Astrocyte of the cerebellum (primary cell): ENCODE results near the gene DACH1.

ENCODE experiments used
- DNase-seq: peaks from one replicate; pipeline ENCODE4 v3.0.0-alpha.2; 2011; ENCODE audit warnings: low read depth
- H3K4me3 ChIP-seq: 2 replicates; pipeline ENCODE4 v1.5.1; 2011; ENCODE audit warnings: mild to moderate bottlenecking, low read depth, low read length, moderate library complexity
- in situ Hi-C: cut with HindIII; loops from 2 replicates; pipeline ENCODE4 v1.10.0; 2017; ENCODE audit warnings: low sequenced_read_pairs
- TF ChIP-seq, protein P1 (sequence below): IDR thresholded peaks from 2 replicates; pipeline ENCODE4 v1.5.1; 2012; ENCODE audit warnings: low read length, low read depth, moderate library complexity, mild to moderate bottlenecking; ENCODE audit errors: missing control alignments

DACH1 gene

DNA sequence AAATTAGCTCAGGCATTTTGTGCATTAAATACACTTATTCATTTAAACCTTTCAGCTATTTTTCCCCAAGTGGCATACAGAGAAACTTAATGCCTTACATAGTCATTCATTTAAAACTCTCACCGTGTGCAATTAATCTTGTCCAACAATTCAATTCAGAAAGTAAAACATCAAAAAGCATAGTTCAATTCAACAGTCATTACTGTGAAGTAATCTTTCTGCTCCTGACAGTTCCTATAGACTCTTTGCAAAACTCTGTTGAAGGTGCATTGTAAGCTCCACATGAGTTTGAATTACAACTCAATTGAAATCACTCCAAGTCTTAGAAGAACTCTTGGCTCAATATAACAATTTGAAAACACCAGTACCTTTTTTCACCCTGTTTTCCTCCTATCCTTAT, 228.3 kb downstream of the DACH1 start:
- TF ChIP-seq, protein P1, sequence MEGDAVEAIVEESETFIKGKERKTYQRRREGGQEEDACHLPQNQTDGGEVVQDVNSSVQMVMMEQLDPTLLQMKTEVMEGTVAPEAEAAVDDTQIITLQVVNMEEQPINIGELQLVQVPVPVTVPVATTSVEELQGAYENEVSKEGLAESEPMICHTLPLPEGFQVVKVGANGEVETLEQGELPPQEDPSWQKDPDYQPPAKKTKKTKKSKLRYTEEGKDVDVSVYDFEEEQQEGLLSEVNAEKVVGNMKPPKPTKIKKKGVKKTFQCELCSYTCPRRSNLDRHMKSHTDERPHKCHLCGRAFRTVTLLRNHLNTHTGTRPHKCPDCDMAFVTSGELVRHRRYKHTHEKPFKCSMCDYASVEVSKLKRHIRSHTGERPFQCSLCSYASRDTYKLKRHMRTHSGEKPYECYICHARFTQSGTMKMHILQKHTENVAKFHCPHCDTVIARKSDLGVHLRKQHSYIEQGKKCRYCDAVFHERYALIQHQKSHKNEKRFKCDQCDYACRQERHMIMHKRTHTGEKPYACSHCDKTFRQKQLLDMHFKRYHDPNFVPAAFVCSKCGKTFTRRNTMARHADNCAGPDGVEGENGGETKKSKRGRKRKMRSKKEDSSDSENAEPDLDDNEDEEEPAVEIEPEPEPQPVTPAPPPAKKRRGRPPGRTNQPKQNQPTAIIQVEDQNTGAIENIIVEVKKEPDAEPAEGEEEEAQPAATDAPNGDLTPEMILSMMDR = no peak
- DNase-seq = no peak
- in situ Hi-C loops = no loop called here
- no peak overlapping the region for H3K4me3 ChIP-seq

DNA sequence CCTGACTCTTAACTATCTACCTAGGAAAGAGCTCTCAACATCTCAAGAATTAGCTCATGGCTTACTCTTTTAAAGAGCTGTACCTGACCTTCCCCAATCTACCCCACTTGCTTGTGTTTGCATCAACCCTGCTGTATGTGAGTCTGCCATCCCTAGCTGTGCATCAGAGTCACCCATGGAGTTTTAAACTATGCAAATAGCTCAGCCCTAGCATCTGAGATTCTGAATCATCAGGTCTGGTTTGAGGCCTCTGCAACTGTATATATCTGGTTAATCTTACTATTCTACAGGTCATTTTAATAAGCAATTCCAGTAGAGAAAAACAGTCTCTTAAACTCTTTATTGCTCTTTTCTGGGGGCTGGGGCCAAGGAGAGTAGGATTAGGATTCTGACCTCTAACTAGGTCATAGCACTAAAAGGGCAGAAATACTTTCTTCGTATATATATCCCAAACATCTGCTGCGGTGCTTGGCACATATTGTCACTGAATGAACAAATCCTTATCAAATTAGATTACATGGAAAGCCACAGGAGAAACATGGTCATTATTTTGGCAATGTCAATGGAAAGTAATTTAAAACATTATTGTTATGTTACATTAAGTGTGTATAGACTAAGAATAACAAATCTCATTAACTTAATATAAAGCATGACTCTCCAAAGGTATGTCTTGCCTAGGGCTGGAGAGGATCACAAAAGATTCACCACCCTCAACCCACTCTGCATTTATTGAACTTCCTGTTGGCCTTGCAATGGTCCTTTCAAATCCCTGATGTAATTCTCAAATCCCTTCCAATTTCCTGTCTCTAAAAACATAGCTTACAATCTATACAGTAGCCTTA, 232.2 kb downstream of the DACH1 start:
- no peak overlapping the region for H3K4me3 ChIP-seq
- DNase-seq = no peak
- TF ChIP-seq, protein P1 = no peak
- in situ Hi-C loops = no loop called here

DNA sequence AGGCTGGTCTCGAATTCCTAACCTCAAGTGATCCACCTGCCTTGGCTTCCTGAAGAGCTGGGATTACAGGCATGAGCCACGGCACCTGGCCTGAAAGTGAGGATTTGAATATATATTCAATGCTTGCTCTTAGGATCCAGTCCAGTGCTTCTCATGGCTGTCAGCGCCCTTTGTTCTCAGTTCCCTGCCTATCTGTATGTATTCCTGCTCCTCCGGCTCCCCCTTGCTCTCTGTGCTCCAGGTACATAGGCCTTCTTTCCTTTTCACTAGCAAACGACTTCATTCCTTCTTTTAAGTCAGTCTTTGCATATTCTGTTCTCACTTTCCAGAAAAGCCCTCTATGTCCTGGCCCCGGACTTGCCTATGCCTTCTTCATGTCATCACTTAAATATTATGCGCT, 232.8 kb downstream of the DACH1 start:
- H3K4me3 ChIP-seq = no peak overlapping the region
- no peak for DNase-seq
- in situ Hi-C loops = no loop called here
- TF ChIP-seq, protein P1 = no peak

DNA sequence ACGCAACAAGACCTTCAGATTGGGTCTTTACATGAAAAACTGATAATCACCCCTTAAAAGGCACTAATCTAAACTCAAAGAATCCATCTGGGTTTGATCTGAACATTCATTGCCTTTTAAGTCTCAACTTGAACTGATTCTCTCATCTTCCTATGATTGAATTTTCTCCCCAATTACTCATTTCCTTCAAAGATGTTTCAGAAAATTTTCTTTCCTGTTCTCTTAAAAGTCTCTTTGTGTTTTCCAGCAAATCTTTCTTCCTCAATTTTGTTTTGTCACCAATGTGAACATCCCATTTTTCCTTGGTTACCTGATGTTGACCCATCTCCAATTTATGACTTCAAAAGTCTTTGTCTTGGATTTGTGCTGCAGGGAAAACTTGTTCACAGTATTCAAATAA, 234.3 kb downstream of the DACH1 start:
- TF ChIP-seq, protein P1 = no peak
- in situ Hi-C loops = no loop called here
- DNase-seq = no peak
- no peak overlapping the region for H3K4me3 ChIP-seq

DNA sequence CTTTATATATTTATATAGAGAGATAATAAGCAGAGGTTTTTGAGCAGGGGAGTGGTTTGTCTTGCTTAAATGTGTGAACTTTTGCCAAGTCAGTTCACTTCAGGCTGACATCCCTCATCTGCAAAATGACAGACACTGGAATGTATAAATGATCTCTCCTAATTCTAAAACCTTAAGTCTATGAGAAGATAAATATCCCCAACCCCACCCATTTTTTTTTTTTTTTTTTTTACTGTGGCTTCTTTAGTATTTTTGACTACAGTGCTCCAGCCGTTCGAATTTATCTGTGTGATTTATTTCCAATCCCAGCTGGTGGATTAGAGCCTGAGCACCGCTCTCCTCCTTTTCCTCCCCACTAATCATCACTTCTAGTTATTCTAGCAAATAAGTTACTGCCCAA, 234.8 kb downstream of the DACH1 start:
- no peak overlapping the region for H3K4me3 ChIP-seq
- no peak for DNase-seq
- TF ChIP-seq, protein P1 = no peak
- in situ Hi-C loops = no loop called here

DNA sequence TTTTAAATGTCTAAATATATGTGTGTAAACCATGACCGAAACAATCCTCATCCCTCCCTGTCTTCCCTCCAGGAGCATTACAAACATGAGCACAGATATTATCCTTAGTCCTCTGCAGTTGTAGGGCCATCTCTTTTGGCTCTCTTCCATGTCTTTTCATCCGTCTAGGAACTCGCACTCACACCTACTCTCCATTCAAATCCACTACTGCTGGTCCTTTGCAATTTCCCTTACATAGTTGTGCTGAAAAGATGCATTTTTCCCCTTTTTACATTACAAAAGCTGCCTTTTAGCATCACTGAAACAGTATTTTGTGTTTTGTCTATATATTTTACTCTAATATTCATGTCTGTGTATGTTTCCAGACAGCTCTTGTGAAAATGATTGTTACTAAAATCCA, 237.8 kb downstream of the DACH1 start:
- DNase-seq = no peak
- no peak overlapping the region for H3K4me3 ChIP-seq
- in situ Hi-C loops = no loop called here
- TF ChIP-seq, protein P1 = no peak
